ENCODE data around the gene ID1. TPM values are rescaled to one million over a fixed set of nuclear protein-coding genes. Genes with fewer than 3 reads are reported as not detected.
A peak's percentile ranks its signal among the peaks of the same experiment; 100 is the strongest.
"Not testable (repeated sequence)": the region's sequence is repeated elsewhere in the genome, so short reads cannot be mapped to it uniquely, and the experiment has no call there.

Gene ID1
- total RNA-seq, 2 experiments from 2014 or later: 1.8 to 2.4 TPM

DNA sequence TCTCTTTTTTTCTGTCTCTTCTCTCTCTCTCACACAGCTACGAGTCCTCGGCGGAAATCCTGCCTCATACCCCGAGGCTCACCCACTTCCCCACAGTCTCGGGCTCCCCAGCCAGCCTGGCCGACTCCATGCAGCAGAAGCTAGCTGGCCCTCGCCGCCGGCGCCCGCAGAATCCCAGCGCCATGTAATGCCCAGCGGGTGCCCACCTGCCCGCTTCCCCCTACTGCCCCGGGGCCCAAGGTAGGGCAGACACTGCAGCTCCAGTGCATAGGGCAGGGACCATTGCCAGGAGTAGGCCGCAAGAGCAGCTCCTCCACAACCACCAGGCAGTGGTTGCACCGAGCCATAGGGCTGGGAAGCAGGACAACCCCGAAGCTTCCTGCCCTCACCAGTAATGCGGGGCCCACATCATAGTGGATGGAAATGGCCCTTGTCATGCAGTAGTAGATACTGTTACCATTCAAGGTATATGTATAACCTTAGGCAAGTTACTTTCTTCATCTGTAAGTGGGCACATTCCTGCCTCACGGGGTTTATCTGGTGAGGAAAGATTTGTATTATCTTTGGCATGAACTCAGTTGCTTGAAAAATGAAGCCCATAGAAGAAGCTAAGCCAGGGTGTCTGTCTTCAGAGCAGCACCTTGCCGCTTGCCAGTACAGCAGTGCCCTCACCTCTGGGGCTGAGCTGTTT is 36.9 kb upstream of the ID1 start:
- no peak for DNase-seq
- Mint-ChIP-seq H3K4me3 (no peak overlapping the region), H3K27ac (peak overlapping the region; percentile 47), H3K36me3 (ENCODE audit: low read depth) (peaks cover 9% of the 10 kb centered on the region), H3K4me1 (ENCODE audit: low read depth) (peaks cover 22% of the 10 kb centered on the region), H3K27me3 (ENCODE audit: low read depth) (no peaks in the 10 kb centered on the region), H3K9me3 (no peaks in the 10 kb centered on the region)
- intact Hi-C loops (cut with micrococcal nuclease): loop anchor here (2.0 kb wide), 1 partner anchor 21 kb away; no protein-coding TSS in a partner anchor
- CTCF ChIA-PET: interaction anchor here (1.1 to 14.0 kb wide), 8 partner anchors 10 to 152 kb away, joined by 4 to 330 read pairs (median 8); partner anchors contain the start of gene ID1

DNA sequence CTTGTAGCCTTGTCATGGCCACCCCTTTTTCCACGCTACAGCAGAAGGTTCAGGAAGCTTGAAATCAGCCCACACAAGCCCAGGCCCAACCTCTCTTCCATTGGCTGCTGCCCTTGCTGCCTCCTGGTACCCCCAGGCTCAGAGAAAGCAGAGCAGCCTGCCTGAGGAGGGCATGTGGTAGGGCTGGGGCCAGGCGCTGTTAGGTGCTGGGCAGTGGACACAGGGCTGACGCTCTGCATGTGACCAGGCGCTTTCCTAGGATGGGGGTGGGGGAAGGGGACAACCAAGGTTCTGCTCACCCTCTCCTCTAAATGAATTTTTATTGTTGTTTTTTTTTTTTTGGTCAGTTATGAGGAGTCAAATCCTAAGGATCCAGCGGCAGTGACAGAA is 36.3 kb upstream of the ID1 start:
- CTCF ChIA-PET: interaction anchor here (1.1 to 14.0 kb wide), 10 partner anchors 9 to 155 kb away, joined by 4 to 330 read pairs (median 8); partner anchors contain the start of gene ID1
- no peak for DNase-seq
- H3K27ac Mint-ChIP-seq: peak overlapping the region; percentile 47
- peaks cover 8% of the 10 kb centered on the region for H3K36me3 Mint-ChIP-seq (ENCODE audit: low read depth)
- H3K4me3 Mint-ChIP-seq: no peak overlapping the region
- H3K9me3 Mint-ChIP-seq: no peaks in the 10 kb centered on the region
- peaks cover 27% of the 10 kb centered on the region for H3K4me1 Mint-ChIP-seq (ENCODE audit: low read depth)
- intact Hi-C loops (cut with micrococcal nuclease): loop anchor here (1.0 to 2.0 kb wide), 2 partner anchors 20 to 44 kb away; no protein-coding TSS in a partner anchor
- no peaks in the 10 kb centered on the region for H3K27me3 Mint-ChIP-seq (ENCODE audit: low read depth)

DNA sequence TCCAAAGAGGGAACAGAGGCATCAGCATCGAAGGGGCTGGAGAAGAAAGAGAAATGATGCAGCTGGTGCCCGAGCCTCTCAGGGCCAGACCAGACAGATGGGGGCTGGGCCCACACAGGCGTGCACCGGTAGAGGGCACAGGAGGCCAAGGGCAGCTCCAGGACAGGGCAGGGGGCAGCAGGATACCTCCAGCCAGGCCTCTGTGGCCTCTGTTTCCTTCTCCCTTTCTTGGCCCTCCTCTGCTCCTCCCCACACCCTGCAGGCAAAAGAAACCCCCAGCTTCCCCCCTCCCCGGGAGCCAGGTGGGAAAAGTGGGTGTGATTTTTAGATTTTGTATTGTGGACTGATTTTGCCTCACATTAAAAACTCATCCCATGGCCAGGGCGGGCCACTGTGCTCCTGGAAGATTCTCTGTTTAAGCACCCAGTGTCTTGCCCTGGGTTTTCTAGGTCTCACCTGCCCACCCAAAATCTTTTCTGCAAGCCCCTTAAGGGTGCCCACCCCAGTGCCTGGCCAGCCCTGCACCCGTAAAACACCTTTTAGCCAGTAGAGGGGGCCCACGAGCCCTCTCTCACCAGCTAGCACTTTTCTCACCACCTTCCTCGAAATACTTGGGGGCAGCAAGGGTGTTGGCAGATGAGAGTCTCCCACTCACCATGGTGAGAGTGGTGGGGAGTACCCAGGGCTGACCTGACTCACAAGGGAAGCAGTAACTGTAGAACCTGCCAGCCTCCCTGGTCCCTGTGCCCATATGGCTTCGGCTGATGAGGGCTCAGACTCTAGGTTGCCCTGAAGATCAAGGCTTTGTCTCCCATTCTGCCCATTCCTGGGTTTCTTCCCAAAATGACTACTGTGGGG is 35.7 kb upstream of the ID1 start:
- peak; percentile 73 for DNase-seq
- H3K4me3 Mint-ChIP-seq: no peak overlapping the region
- peak overlapping the region; percentile 47 for H3K27ac Mint-ChIP-seq
- H3K27me3 Mint-ChIP-seq (ENCODE audit: low read depth): no peaks in the 10 kb centered on the region
- H3K9me3 Mint-ChIP-seq: no peaks in the 10 kb centered on the region
- CTCF ChIA-PET: interaction anchor here (0.6 to 14.0 kb wide), 15 partner anchors 9 to 155 kb away, joined by 3 to 330 read pairs (median 4); partner anchors contain the start of gene ID1
- intact Hi-C loops (cut with micrococcal nuclease): loop anchor here (1.0 to 5.0 kb wide), 3 partner anchors 19 to 108 kb away; no protein-coding TSS in a partner anchor
- peaks cover 7% of the 10 kb centered on the region for H3K36me3 Mint-ChIP-seq (ENCODE audit: low read depth)
- H3K4me1 Mint-ChIP-seq (ENCODE audit: low read depth): peaks cover 31% of the 10 kb centered on the region

DNA sequence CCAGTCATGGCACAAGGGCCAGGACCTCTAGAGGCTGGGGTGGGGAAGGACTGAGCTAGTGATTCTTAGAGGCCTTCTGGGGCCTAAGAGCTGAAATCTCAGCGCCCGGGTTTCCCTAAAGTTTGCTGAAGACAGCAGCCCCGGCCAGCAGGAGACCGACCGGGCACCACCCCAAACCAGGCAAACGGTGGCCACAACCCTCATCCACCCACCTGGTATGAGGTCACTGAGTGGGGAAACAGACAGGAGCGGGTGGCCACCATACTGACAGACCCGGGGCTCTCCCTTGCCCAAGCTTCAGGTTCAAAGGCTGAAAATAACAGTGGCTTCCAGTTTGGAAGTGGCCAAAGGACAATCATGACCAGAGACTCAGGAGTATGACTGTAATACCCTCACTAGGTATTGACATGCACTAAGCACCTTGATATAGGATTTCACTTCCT is 35.0 kb upstream of the ID1 start:
- Mint-ChIP-seq H3K36me3 (ENCODE audit: low read depth) (peaks cover 4% of the 10 kb centered on the region), H3K9me3 (no peaks in the 10 kb centered on the region), H3K27ac (peak overlapping the region; percentile 47), H3K4me1 (ENCODE audit: low read depth) (peaks cover 31% of the 10 kb centered on the region), H3K27me3 (ENCODE audit: low read depth) (no peaks in the 10 kb centered on the region), H3K4me3 (no peak overlapping the region)
- CTCF ChIA-PET: interaction anchor here (0.6 to 14.0 kb wide), 14 partner anchors 8 to 154 kb away, joined by 3 to 330 read pairs (median 4); partner anchors contain the start of gene ID1
- no peak for DNase-seq
- intact Hi-C loops (cut with micrococcal nuclease): loop anchor here (5.0 kb wide), 1 partner anchor 107 kb away; no protein-coding TSS in a partner anchor

DNA sequence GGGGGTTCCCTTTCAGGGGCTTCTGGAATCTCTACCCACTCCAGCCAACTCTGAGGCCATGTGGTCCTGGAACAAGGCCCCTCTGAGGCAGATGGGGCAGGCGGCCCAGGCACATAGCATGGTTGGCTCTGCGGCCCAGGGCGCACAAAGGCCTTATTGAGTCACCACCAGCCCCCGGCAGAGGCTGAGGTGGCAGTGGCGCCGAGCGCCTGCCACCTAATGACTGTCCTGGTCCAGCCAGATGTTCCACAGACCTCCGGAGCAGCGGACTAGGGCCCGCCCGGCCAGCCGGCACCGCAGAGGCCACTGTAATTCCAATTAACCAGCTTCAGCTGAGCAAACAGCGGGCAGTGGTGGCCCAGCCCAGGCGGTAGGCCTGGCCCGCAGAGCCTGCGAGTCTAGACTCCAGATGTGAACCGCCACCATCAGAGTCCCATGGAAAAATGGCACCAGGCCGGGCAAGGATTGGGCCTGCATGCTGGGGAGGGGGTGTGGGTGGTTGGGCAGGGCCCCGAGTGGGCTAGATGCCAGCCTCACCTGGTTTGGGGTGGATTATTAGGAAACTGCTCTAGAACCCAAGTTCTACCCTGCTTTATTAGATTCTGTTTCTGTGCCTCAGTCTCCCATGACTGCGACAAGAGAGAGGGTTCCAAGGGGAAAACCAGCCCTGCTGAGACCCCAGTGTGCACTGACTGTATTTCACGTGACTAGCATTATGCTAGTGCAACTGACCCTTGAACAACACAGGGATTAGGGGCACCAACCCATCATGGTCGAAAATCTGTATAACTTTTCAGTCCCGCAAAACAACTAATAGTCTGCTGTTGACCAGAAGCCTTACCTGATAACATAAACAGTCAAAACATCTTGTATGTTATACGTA is 34.1 kb upstream of the ID1 start:
- H3K27me3 Mint-ChIP-seq (ENCODE audit: low read depth): no peaks in the 10 kb centered on the region
- no peaks in the 10 kb centered on the region for H3K9me3 Mint-ChIP-seq
- peaks cover 27% of the 10 kb centered on the region for H3K4me1 Mint-ChIP-seq (ENCODE audit: low read depth)
- intact Hi-C loops (cut with micrococcal nuclease): loop anchor here (5.0 kb wide), 1 partner anchor 106 kb away; no protein-coding TSS in a partner anchor
- H3K4me3 Mint-ChIP-seq: peak overlapping the region; percentile 78
- H3K27ac Mint-ChIP-seq: no peak overlapping the region
- no peak for DNase-seq
- H3K36me3 Mint-ChIP-seq (ENCODE audit: low read depth): no peaks in the 10 kb centered on the region
- CTCF ChIA-PET: interaction anchor here (0.6 to 14.0 kb wide), 6 partner anchors 13 to 60 kb away, joined by 3 to 330 read pairs (median 12); partner anchors contain the start of gene ID1

DNA sequence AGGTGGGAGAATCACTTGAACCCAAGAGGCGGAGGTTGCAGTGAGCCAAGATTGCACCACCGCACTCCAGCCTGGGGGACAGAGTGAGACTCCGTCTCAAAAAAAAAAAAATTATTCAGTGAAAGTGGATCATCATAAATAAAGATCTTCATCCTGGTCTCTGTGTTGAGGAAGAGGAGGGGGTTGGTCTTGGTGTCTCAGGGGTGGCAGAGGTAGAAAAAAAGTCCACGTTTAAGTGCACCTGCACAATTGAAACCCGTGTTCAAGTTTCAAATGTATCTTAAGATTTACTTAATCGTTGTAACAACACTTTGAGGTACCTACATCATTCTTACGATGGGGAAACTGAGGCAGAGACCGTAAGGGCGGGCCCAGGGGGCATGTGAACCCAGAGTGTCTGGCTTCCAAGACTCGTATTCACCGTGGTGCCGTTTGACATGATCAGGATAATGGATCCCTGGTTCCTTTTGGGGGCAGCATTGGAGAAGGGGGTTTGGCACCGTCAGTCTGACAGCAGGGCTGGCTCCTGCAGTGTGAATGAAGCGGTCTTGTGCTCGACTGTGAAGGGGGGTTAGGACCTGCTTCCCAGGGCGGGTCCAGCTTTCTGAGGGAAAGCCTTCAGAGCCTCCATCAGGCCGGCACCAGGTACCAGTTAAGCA is 32.9 kb upstream of the ID1 start:
- Mint-ChIP-seq H3K4me3 (peak overlapping the region; percentile 78), H3K27me3 (ENCODE audit: low read depth) (no peaks in the 10 kb centered on the region), H3K9me3 (no peaks in the 10 kb centered on the region), H3K4me1 (ENCODE audit: low read depth) (peaks cover 18% of the 10 kb centered on the region), H3K27ac (peak overlapping the region; percentile 84), H3K36me3 (ENCODE audit: low read depth) (no peaks in the 10 kb centered on the region)
- CTCF ChIA-PET: interaction anchor here (0.6 to 14.0 kb wide), 5 partner anchors 14 to 79 kb away, joined by 3 to 330 read pairs (median 5); no protein-coding TSS in a partner anchor
- DNase-seq: peak; percentile 26
- intact Hi-C loops (cut with micrococcal nuclease): loop anchor here (2.0 to 5.0 kb wide), 2 partner anchors 57 to 105 kb away; partner anchors contain the start of gene HM13

DNA sequence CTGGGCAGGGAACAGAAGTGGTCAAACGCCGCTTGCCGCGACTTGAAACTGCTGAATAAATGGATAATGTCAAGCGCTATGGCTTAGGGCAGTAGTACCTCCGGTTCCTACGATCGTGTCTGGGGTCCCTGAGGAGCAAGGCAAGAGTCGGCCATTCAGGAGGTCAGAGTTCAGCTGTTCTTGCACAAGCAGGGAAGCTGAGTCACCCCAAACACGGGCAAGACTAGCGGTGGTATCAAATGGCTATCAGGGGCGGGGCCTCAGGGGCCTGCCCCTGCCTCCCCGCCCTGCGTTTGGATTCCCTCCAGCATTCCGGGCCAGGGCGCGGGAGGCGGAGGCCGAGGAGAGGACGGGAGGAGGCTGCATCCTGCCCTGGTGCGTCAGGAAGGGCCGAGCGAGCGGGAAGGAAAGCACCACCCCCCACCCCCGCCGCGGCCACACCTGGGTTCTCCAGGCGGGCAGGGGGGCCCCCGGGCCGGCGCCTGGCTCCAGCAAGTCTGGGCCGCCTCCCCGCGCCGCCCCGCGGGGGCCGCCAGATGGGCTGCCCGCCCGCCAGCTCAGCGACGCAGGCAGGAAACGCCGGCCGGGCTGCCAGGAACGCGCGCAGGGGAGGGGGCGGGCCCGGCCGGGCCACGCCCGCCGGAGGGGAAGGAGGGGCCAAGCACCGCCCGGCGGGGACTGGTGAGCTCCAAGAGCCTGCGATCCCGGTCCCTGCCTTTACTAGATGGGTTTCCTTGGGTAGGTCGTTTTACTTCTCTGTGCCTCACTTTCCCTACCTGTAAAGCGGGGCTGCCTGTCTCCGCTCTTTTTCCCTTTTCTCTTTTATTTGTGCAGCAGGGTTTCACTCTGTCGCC is 32.2 kb upstream of the ID1 start:
- CTCF ChIA-PET: interaction anchor here (0.6 to 14.0 kb wide), 5 partner anchors 15 to 213 kb away, joined by 3 to 330 read pairs (median 3); no protein-coding TSS in a partner anchor
- peak overlapping the region; percentile 86 for H3K4me3 Mint-ChIP-seq
- no peaks in the 10 kb centered on the region for H3K9me3 Mint-ChIP-seq
- peak; percentile 92 for DNase-seq
- no peaks in the 10 kb centered on the region for H3K27me3 Mint-ChIP-seq (ENCODE audit: low read depth)
- intact Hi-C loops (cut with micrococcal nuclease): loop anchor here (1.0 to 5.0 kb wide), 6 partner anchors 13 to 150 kb away; partner anchors contain the start of genes HM13 and ID1
- H3K4me1 Mint-ChIP-seq (ENCODE audit: low read depth): peaks cover 23% of the 10 kb centered on the region
- H3K27ac Mint-ChIP-seq: peak overlapping the region; percentile 85
- H3K36me3 Mint-ChIP-seq (ENCODE audit: low read depth): no peaks in the 10 kb centered on the region

DNA sequence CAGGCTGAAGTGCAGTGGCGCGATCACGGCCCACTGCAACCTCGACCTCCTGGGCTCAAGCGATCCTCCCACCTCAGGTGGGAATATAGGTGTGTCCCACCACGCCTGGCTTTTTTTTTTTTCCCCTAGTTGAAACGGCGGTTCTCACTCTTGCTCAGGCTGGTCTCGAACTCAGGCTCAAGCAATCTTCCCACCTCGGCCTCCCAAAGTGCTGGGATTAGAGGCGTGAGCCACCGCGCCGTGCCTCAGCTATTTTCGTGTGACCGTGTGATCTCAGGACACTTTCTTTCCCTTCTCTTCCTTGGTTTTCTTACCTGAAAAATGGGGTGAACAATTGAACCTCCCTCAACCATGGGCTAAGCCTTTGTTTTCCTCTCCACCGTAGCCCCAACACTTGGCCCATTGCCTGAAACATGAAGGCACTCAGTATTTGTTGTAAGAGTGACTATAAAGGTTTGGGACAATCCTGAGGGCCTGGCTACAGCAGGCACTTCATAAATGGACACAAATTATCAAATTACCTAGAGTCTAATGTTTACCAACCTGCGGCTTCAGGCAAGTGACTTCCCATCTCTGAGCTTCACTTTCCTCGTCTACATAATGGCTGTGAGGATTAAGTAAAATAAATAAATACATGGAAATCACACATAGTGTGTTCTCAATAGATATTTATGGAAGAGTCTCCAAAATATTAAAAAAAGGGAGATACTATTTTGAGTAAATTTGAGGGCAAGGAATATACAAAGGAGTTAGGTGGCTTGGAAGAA is 31.4 kb upstream of the ID1 start:
- peak overlapping the region; percentile 86 for H3K4me3 Mint-ChIP-seq
- CTCF ChIA-PET: interaction anchor here (0.7 to 14.0 kb wide), 5 partner anchors 16 to 212 kb away, joined by 3 to 330 read pairs (median 3); no protein-coding TSS in a partner anchor
- intact Hi-C loops (cut with micrococcal nuclease): loop anchor here (1.0 to 5.0 kb wide), 6 partner anchors 13 to 150 kb away; partner anchors contain the start of genes HM13 and ID1

DNA sequence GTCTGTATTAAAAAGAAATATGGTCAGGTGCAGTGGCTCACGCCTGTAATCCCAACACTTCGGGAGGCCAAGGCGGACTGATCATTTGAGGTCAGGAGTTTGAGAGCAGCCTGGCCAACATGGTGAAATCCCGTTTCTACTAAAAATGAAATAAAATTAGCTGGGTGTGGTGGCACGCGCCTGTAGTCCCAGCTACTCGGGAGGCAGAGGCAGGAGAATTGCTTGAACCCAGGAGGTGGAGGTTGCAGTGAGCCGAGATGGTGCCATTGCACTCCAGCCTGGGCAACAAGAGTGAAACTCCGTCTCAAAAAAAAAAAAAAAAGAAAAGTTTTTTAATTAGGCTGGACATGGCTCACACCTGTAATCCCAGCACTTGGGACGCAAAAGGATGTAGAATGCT is 30.1 kb upstream of the ID1 start:
- not testable (repeated sequence) for H3K36me3 Mint-ChIP-seq (ENCODE audit: low read depth); H3K27me3 Mint-ChIP-seq (ENCODE audit: low read depth); H3K27ac Mint-ChIP-seq; H3K4me3 Mint-ChIP-seq; H3K9me3 Mint-ChIP-seq; DNase-seq
- peaks cover 23% of the 10 kb centered on the region for H3K4me1 Mint-ChIP-seq (ENCODE audit: low read depth)
- CTCF ChIA-PET: interaction anchor here (0.6 to 14.0 kb wide), 4 partner anchors 17 to 1012 kb away, joined by 3 to 330 read pairs (median 69); no protein-coding TSS in a partner anchor
- intact Hi-C loops (cut with micrococcal nuclease): loop anchor here (5.0 kb wide), 1 partner anchor 102 kb away; no protein-coding TSS in a partner anchor

More for the DNA sequence above, 31.4 kb upstream of the ID1 start:
- no peaks in the 10 kb centered on the region for H3K36me3 Mint-ChIP-seq (ENCODE audit: low read depth)
- no peaks in the 10 kb centered on the region for H3K9me3 Mint-ChIP-seq
- H3K27me3 Mint-ChIP-seq (ENCODE audit: low read depth): no peaks in the 10 kb centered on the region
- H3K4me1 Mint-ChIP-seq (ENCODE audit: low read depth): peaks cover 23% of the 10 kb centered on the region
- peak overlapping the region; percentile 85 for H3K27ac Mint-ChIP-seq
- no peak for DNase-seq
